H1 (cell line): ENCODE measurements around the gene KCTD7. TPM values are rescaled to one million over a fixed set of nuclear protein-coding genes. Genes with fewer than 3 reads are reported as not detected.

ENCODE experiments used
- CHD7 ChIP-seq: fragments of 300-600 bp; sonication (generic); IDR thresholded peaks from 2 replicates; pipeline ENCODE4 v1.7.1; 2012; ENCODE audit warnings: low read length, moderate library complexity, mild to moderate bottlenecking, inconsistent platforms; ENCODE audit not compliant: insufficient replicate concordance
- KDM4A ChIP-seq: IDR thresholded peaks from one replicate; pipeline ENCODE4 v1.7.1; 2012; ENCODE audit warnings: low read depth, mild to moderate bottlenecking, moderate library complexity, low read length, inconsistent platforms; ENCODE audit not compliant: severe bottlenecking
- NANOG ChIP-seq: IDR thresholded peaks from 2 replicates; pipeline ENCODE4 v1.6.1; 2011; ENCODE audit warnings: low read length, low read depth, mild to moderate bottlenecking, inconsistent platforms; ENCODE audit not compliant: insufficient read depth, poor library complexity, severe bottlenecking
- polyA plus RNA-seq, 7 experiments: library from polyadenylated mRNA; depleted of rRNA in 3 of 7; stranded (reverse) in 5 of 7; unstranded in 2 of 7; fragments of >200 nt in 5 of 7; fragments of 200-250 nt in 2 of 7; gene quantifications; 1 replicate in 5 of 7; 2 replicates in 1 of 7; 4 replicates in 1 of 7; pipeline versions ENCODE4 v1.2.1 to v1.2.3, GENCODE V29; 2011 to 2013; ENCODE audit warnings: missing spikeins in 2 of 7, mixed read lengths in 2 of 7
- total RNA-seq: library from RNA; stranded (reverse); fragmentation: NEBNext Ultra II Directional; extraction: Animal tissue kit (Norgen Biotek cat#: 25700); gene quantifications from 2 replicates; pipeline ENCODE4 v1.2.1, GENCODE V29; 2021

Gene KCTD7
- total and polyA plus RNA-seq, 2 of the 8 experiments (the other 6 are each of a cell fraction or from before 2014, with no cell fraction given): 8.6 to 11.9 TPM

- TF ChIP-seq CHD7 (no peak), NANOG (no peak), KDM4A (no peak)
Measured at GRCh38 chr7:66604198-66604597, 24.5 kb upstream of the KCTD7 start (continued).
